ENCODE measurements around the gene SREBF1. TPM values are rescaled to one million over a fixed set of nuclear protein-coding genes. Genes with fewer than 3 reads are reported as not detected.

SREBF1 gene
- total and polyA plus RNA-seq, 10 of the 15 experiments (the other 5 are each of a cell fraction or from before 2014, with no cell fraction given): 1.4 to 84.6 (median 20.4) TPM

DNA sequence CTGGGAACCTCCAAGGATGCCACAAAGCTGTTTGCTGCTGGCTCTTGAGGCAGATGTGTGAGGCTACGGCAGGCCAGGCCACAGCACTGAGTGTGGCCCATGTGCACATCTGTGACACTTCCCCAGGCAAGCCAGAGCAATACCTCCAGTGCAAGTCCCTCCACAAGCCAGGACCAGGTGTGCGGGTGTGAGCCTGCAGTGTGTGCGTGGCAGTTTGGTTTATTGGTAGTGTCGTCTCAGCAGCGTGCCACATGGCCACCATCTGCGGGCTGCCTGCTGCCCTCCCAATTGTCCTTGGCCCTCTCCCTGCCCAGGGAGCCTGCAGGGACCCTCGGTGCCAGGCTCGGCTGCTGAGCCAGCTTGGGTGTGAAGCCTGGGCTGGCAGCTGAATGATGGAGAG is 9.9 kb upstream of the SREBF1 start:
- no peak for TF ChIP-seq JUNB (IDR thresholded peaks at IDR 0.05)
- no peak for TF ChIP-seq SMAD1 (IDR thresholded peaks at IDR 0.05; ENCODE audit: low read depth, partially characterized antibody)
- no peak for TF ChIP-seq CHD2 (IDR thresholded peaks at IDR 0.05; ENCODE audit: borderline replicate concordance, low read depth, low read length)
- no peak for TF ChIP-seq YBX1 (IDR thresholded peaks at IDR 0.05)
- TF ChIP-seq ATF2 (IDR thresholded peaks at IDR 0.05; ENCODE audit: low read length): no peak
- TF ChIP-seq ATF3 (IDR thresholded peaks at IDR 0.05; ENCODE audit: borderline replicate concordance, extremely low read depth, low read depth, low read length): no peak
- no peak for TF ChIP-seq RFX5 (IDR thresholded peaks at IDR 0.05; ENCODE audit: low read depth, low read length)
- TF ChIP-seq PBX3 (IDR thresholded peaks at IDR 0.05; ENCODE audit: insufficient replicate concordance, low read depth, low read length): no peak
- TF ChIP-seq ZBTB33 (IDR thresholded peaks at IDR 0.05): no peak
- TF ChIP-seq TCF12 (IDR thresholded peaks at IDR 0.05; ENCODE audit: low read depth, low read length): no peak
- TF ChIP-seq MEF2B (IDR thresholded peaks at IDR 0.05; ENCODE audit: partially characterized antibody, poor library complexity, severe bottlenecking): no peak
- TF ChIP-seq RUNX3 (IDR thresholded peaks at IDR 0.05; ENCODE audit: low read length): no peak
- no peak for TF ChIP-seq PAX5 (IDR thresholded peaks at IDR 0.05; ENCODE audit: borderline replicate concordance, low read depth, low read length)
- DNase-seq (ENCODE audit: low read depth, low spot score) (no peak), FAIRE-seq (no peak), ATAC-seq (no peak)
- no peaks in the 10 kb centered on the region for H3K79me2 ChIP-seq (ENCODE audit: control insufficient read depth, insufficient read depth, low read length)
- H3K9me3 ChIP-seq (replicated peaks; ENCODE audit: control insufficient read depth, insufficient read depth, low read length): no peaks in the 10 kb centered on the region
- peaks cover 20% of the 10 kb centered on the region for H3K4me1 ChIP-seq (ENCODE audit: control insufficient read depth, insufficient read depth, low read length)
- no peak overlapping the region for H3K27ac ChIP-seq (ENCODE audit: control insufficient read depth, insufficient read depth)
- in situ Hi-C loops (cut with MboI): no loop called here
- CTCF ChIA-PET: interaction anchor here (1.3 kb wide), 1 partner anchor 24 kb away, joined by 4 read pairs; no protein-coding TSS in a partner anchor
- H3K4me3 ChIP-seq: no peak overlapping the region
- no peak overlapping the region for H2AFZ ChIP-seq (ENCODE audit: control insufficient read depth, low read depth, low read length)
- H3K9ac ChIP-seq (ENCODE audit: control insufficient read depth, insufficient read depth, low read length): no peak overlapping the region
- intact Hi-C loops (cut with micrococcal nuclease; ENCODE audit: unreplicated experiment): no loop called here
- 61% methylated on average over 8 of the region's 8 CpGs for WGBS (ENCODE audit: insufficient coverage, insufficient replicate concordance, low lambda C conversion rate, missing lambda C conversion rate)
- H3K36me3 ChIP-seq (ENCODE audit: control insufficient read depth in 2 of 2, insufficient read depth in 2 of 2, low read length in 1 of 2): no peaks in the 10 kb centered on the region
- H3K27me3 ChIP-seq (replicated peaks in 1 of 2; ENCODE audit: control insufficient read depth in 2 of 2, insufficient read depth in 2 of 2, low read length in 1 of 2): no peaks in the 10 kb centered on the region
- no peaks in the 10 kb centered on the region for H4K20me1 ChIP-seq (ENCODE audit: control insufficient read depth, insufficient read depth)
- POLR2A ChIA-PET: no interaction called here
- SMC1A ChIA-PET (ENCODE audit: uncharacterized antibody, unreplicated experiment): no interaction called here
- RAD21 ChIA-PET (ENCODE audit: unreplicated experiment): interaction anchor here (1.3 kb wide), 1 partner anchor 73 kb away, joined by 3 read pairs; no protein-coding TSS in a partner anchor
- no peak overlapping the region for H3K4me2 ChIP-seq (ENCODE audit: control insufficient read depth, insufficient read depth)
- no TSS peak for BruUV-seq (replicated peaks)

Data from GM12878 (cell line).